Neuronal stem cell (in vitro differentiated cells): ENCODE measurements around the gene DDX5.

ENCODE experiments used
- DNase-seq: peaks from one replicate; pipeline ENCODE4 v3.0.0-alpha.2; 2013; ENCODE audit warnings: low spot score
- H2AFZ ChIP-seq: one replicate; pipeline ENCODE4 v1.6.1; 2013; ENCODE audit warnings: mild to moderate bottlenecking, low read length, inconsistent platforms
- H2AK5ac ChIP-seq: 2 replicates; pipeline ENCODE4 v1.6.1; 2013; ENCODE audit warnings: low read depth, mild to moderate bottlenecking, inconsistent platforms, low read length, moderate library complexity, mixed read lengths
- H2BK120ac ChIP-seq: 2 replicates; pipeline ENCODE4 v1.6.1; 2013; ENCODE audit warnings: low read depth, mild to moderate bottlenecking, inconsistent platforms, low read length, moderate library complexity, mixed read lengths
- H2BK12ac ChIP-seq: one replicate; pipeline ENCODE4 v1.6.1; 2013; ENCODE audit warnings: low read length, inconsistent platforms
- H2BK15ac ChIP-seq: 2 replicates; pipeline ENCODE4 v1.6.1; 2013; ENCODE audit warnings: mild to moderate bottlenecking, low read length, inconsistent platforms, mixed read lengths
- H2BK5ac ChIP-seq: one replicate; pipeline ENCODE4 v1.6.1; 2013; ENCODE audit warnings: inconsistent platforms, mild to moderate bottlenecking, low read length, moderate library complexity
- H3K14ac ChIP-seq: one replicate; pipeline ENCODE4 v1.6.1; 2013; ENCODE audit warnings: low read length, inconsistent platforms
- H3K18ac ChIP-seq: 2 replicates; pipeline ENCODE4 v1.6.1; 2013; ENCODE audit warnings: low read length, inconsistent platforms
- H3K23ac ChIP-seq: 2 replicates; pipeline ENCODE4 v1.6.1; 2013; ENCODE audit warnings: low read depth, mild to moderate bottlenecking, mixed read lengths, low read length, inconsistent platforms; ENCODE audit not compliant: poor library complexity
- H3K27ac ChIP-seq: replicated peaks from 3 replicates; pipeline ENCODE4 v1.5.1; 2013; ENCODE audit warnings: low read length, inconsistent platforms
- H3K27me3 ChIP-seq, 3 experiments: 2 replicates each; pipeline ENCODE4 v1.6.1; 2013; ENCODE audit warnings: low read length in 3 of 3, mild to moderate bottlenecking in 2 of 3, inconsistent platforms in 1 of 3, low read depth in 1 of 3, mixed read lengths in 1 of 3, moderate library complexity in 1 of 3; ENCODE audit not compliant: control insufficient read depth in 3 of 3, insufficient read depth in 3 of 3
- H3K36me3 ChIP-seq, 2 donors: replicated peaks in 1 of 2; 2 replicates each; pipeline ENCODE4 v1.6.1; 2013; ENCODE audit warnings: low read length in 2 of 2; ENCODE audit not compliant: control insufficient read depth in 2 of 2, insufficient read depth in 2 of 2
- H3K4ac ChIP-seq: 2 replicates; pipeline ENCODE4 v1.6.1; 2013; ENCODE audit warnings: inconsistent platforms, mild to moderate bottlenecking, low read length, moderate library complexity
- H3K4me1 ChIP-seq, 2 donors: 1 replicate in 1 of 2; 2 replicates in 1 of 2; pipeline ENCODE4 v1.6.1; 2013; ENCODE audit warnings: low read length in 2 of 2, low read depth in 1 of 2; ENCODE audit not compliant: control insufficient read depth in 2 of 2, insufficient read depth in 1 of 2
- H3K4me2 ChIP-seq: one replicate; pipeline ENCODE4 v1.6.1; 2013; ENCODE audit warnings: mild to moderate bottlenecking, low read length, inconsistent platforms; ENCODE audit not compliant: insufficient read depth, poor library complexity, severe bottlenecking
- H3K4me3 ChIP-seq, 2 donors: 2 replicates each; pipeline ENCODE4 v1.5.1; 2013; ENCODE audit warnings: low read length in 2 of 2, mild to moderate bottlenecking in 2 of 2, inconsistent platforms in 1 of 2, moderate library complexity in 1 of 2
- H3K79me1 ChIP-seq: one replicate; pipeline ENCODE4 v1.6.1; 2013; ENCODE audit warnings: low read depth, mild to moderate bottlenecking, inconsistent platforms, low read length, moderate library complexity
- H3K9ac ChIP-seq: one replicate; pipeline ENCODE4 v1.6.1; 2013; ENCODE audit warnings: mild to moderate bottlenecking, low read depth, low read length, inconsistent platforms; ENCODE audit not compliant: poor library complexity
- H3K9me3 ChIP-seq, 2 donors: replicated peaks in 1 of 2; 2 replicates each; pipeline versions ENCODE3 to v1.6.1; 2013; ENCODE audit warnings: low read length in 2 of 2, mild to moderate bottlenecking in 2 of 2, inconsistent platforms in 1 of 2, low read depth in 1 of 2, mixed read lengths in 1 of 2, moderate library complexity in 1 of 2; ENCODE audit not compliant: control insufficient read depth in 2 of 2, insufficient read depth in 1 of 2
- H4K8ac ChIP-seq: one replicate; pipeline ENCODE4 v1.6.1; 2013; ENCODE audit warnings: low read depth, mild to moderate bottlenecking, inconsistent platforms, low read length, moderate library complexity
- H4K91ac ChIP-seq: one replicate; pipeline ENCODE4 v1.6.1; 2013; ENCODE audit warnings: low read length, low read depth, mild to moderate bottlenecking, inconsistent platforms; ENCODE audit not compliant: poor library complexity
- WGBS, 2 donors: extraction: QIAGEN DNeasy Blood & Tissue Kit; methylation state at CpG; one replicate each; pipeline ENCODE4 v1.1.7; 2013; ENCODE audit warnings: missing lambda C conversion rate in 2 of 2, mixed read lengths in 1 of 2; ENCODE audit not compliant: insufficient read length in 2 of 2, insufficient replicate concordance in 1 of 2; ENCODE audit errors: extremely low coverage in 2 of 2; 5-methylcytosine and 5-hydroxymethylcytosine counted together

DDX5 gene

GRCh38 chr17:64498308-64499203 is 7.5 kb downstream of the DDX5 start:
- Histone ChIP-seq H3K4ac (no peak overlapping the region), H3K9ac (no peak overlapping the region), H3K14ac (no peak overlapping the region), H2BK15ac (no peak overlapping the region), H2AK5ac (no peak overlapping the region), H3K4me2 (no peak overlapping the region), H2BK12ac (no peak overlapping the region), H3K18ac (no peak overlapping the region), H2BK5ac (no peak overlapping the region), H4K8ac (no peak overlapping the region), H3K23ac (no peak overlapping the region), H3K4me3 (no peak overlapping the region), H2AFZ (no peak overlapping the region), H3K27me3 (no peaks in the 10 kb centered on the region), H4K91ac (no peak overlapping the region), H3K9me3 (no peaks in the 10 kb centered on the region), H3K27ac (no peak overlapping the region), H3K36me3 (peaks cover 34 to 70% of the 10 kb centered on the region in 2 donors), H3K79me1 (peaks cover 3% of the 10 kb centered on the region), H2BK120ac (no peak overlapping the region), H3K4me1 (peaks cover 3 to 8% of the 10 kb centered on the region in 2 donors)
- DNase-seq, result no peak
- no CpG with 5 or more reads among the region's 7 CpGs for WGBS, 2 donors

- no peak overlapping the region for H2AK5ac ChIP-seq
- peaks cover 3% of the 10 kb centered on the region for H3K79me1 ChIP-seq
- no peaks in the 10 kb centered on the region for H3K9me3 ChIP-seq
- H3K4me3 ChIP-seq, result peak overlapping the region; percentile 70 to 91
- peak overlapping the region; percentile 61 for H3K23ac ChIP-seq
- no peak for DNase-seq
- peaks cover 2 to 8% of the 10 kb centered on the region in 2 donors for H3K4me1 ChIP-seq
- H3K27ac ChIP-seq, result peak overlapping the region; percentile 93
- no peak overlapping the region for H4K91ac ChIP-seq
- no peak overlapping the region for H3K9ac ChIP-seq
- H2BK15ac ChIP-seq, result no peak overlapping the region
- H3K36me3 ChIP-seq, result peaks cover 31 to 68% of the 10 kb centered on the region in 2 donors
- no peak overlapping the region for H2BK5ac ChIP-seq
- H3K4ac ChIP-seq, result peak overlapping the region; percentile 19
- H3K18ac ChIP-seq, result no peak overlapping the region
- H3K27me3 ChIP-seq, result no peaks in the 10 kb centered on the region
- no peak overlapping the region for H2BK120ac ChIP-seq
- H4K8ac ChIP-seq, result no peak overlapping the region
- H3K14ac ChIP-seq, result no peak overlapping the region
- H2AFZ ChIP-seq, result no peak overlapping the region
- WGBS, 2 donors, result no CpG with 5 or more reads among the region's 4 CpGs
- H2BK12ac ChIP-seq, result no peak overlapping the region
- peak overlapping the region; percentile 78 for H3K4me2 ChIP-seq
Observed at GRCh38 chr17:64497565-64498035, 8.5 kb downstream of the DDX5 start.

- H3K36me3 ChIP-seq, result peaks cover 28 to 68% of the 10 kb centered on the region in 2 donors
- peak within 1 kb of the TSS; percentile 80 for H3K18ac ChIP-seq
- peak within 1 kb of the TSS; percentile 93 for H3K27ac ChIP-seq
- H3K4me2 ChIP-seq, result peak within 1 kb of the TSS; percentile 78
- peaks cover 3% of the 10 kb centered on the region for H3K79me1 ChIP-seq
- H2BK15ac ChIP-seq, result no peak within 1 kb of the TSS
- peak within 1 kb of the TSS; percentile 70 to 91 for H3K4me3 ChIP-seq
- H3K23ac ChIP-seq, result peak within 1 kb of the TSS; percentile 61
- H3K4ac ChIP-seq, result peak within 1 kb of the TSS; percentile 19
- DNase-seq, result peak; percentile 88
- peak within 1 kb of the TSS; percentile 86 for H2AFZ ChIP-seq
- H3K27me3 ChIP-seq, result no peaks in the 10 kb centered on the region
- WGBS, 2 donors, result no CpG with 5 or more reads among the region's 50 CpGs
- no peaks in the 10 kb centered on the region for H3K9me3 ChIP-seq
- H3K9ac ChIP-seq, result peak within 1 kb of the TSS; percentile 91
- no peak within 1 kb of the TSS for H2AK5ac ChIP-seq
- no peak within 1 kb of the TSS for H4K8ac ChIP-seq
- peaks cover 2 to 8% of the 10 kb centered on the region in 2 donors for H3K4me1 ChIP-seq
- no peak within 1 kb of the TSS for H2BK120ac ChIP-seq
- no peak within 1 kb of the TSS for H4K91ac ChIP-seq
- no peak within 1 kb of the TSS for H2BK12ac ChIP-seq
- peak within 1 kb of the TSS; percentile 14 for H2BK5ac ChIP-seq
- H3K14ac ChIP-seq, result no peak within 1 kb of the TSS
Observed at GRCh38 chr17:64496786-64497564, 9.1 kb downstream of the DDX5 start, which contains the start of gene POLG2. TSS of gene POLG2 (minus strand) at chr17:64497054. CDS start at chr17:64496968, 86 bp downstream.
